GM19193 (cell line): Measurements from ENCODE around the gene CFHR2.

Source experiments
- POLR2A ChIP-seq: IDR thresholded peaks from 4 replicates; pipeline ENCODE4 v1.6.1; 2011; ENCODE audit not compliant: insufficient read depth, insufficient read length; ENCODE audit errors: extremely low read depth

The CFHR2 gene

GRCh38 chr1:197008861-197009260 is 65.3 kb downstream of the CFHR2 start:
- no peak for TF ChIP-seq POLR2A
